A549 (cell line): Measurements from ENCODE around the gene PTPRN2. TPM values are rescaled to one million over a fixed set of nuclear protein-coding genes. Genes with fewer than 3 reads are reported as not detected.

Source experiments
- ATAC-seq, 2 experiments: fragments of 200-7000 bp in 1 of 2; fragments of >200 bp in 1 of 2; cut with Nextera tagmentation in 1 of 2; cut with Tn5 transposase in 1 of 2; 3 replicates each; pipeline versions ENCODE4 v1.8.0 to v1.9.1; 2018 to 2020; ENCODE audit warnings: mild to moderate bottlenecking in 1 of 2, moderate library complexity in 1 of 2
- CTCF ChIA-PET: fragments of 300-600 bp; sonication (Branson Sonifier 250); formaldehyde crosslinking; extraction: SDS; loops from one replicate; lab custom pipeline; 2021; ENCODE audit warnings: antibody characterized with exemption, inconsistent platforms; lab: Yijun Ruan, JAX
- POLR2A ChIA-PET: fragments of 350-600 bp; formaldehyde crosslinking; extraction: SDS; loops from one replicate; lab custom pipeline; 2021; ENCODE audit warnings: antibody characterized with exemption, inconsistent platforms; lab: Yijun Ruan, JAX
- DNase-seq, 2 experiments: peaks; one replicate each; pipeline versions ENCODE4 v3.0.0 to v3.0.0-alpha.2; 2011 to 2016; ENCODE audit warnings: low read depth in 1 of 2, low spot score in 1 of 2
- FAIRE-seq: peaks from 2 replicates; lab custom pipeline; 2011; peaks lifted over from hg19 to GRCh38; lab: Jason Lieb, UNC
- H3K27ac ChIP-seq, 2 experiments: fragments of >200 bp; sonication (Bioruptor Twin); formaldehyde crosslinking; 3 replicates each; pipeline ENCODE4 v1.5.1; 2016 to 2017
- H3K4me1 ChIP-seq: fragments of >200 bp; sonication (Bioruptor Twin); formaldehyde crosslinking; 3 replicates; pipeline ENCODE4 v1.6.1; 2016
- H3K4me2 ChIP-seq: fragments of >200 bp; sonication (Bioruptor Twin); formaldehyde crosslinking; 3 replicates; pipeline ENCODE4 v1.6.1; 2016
- H3K4me3 ChIP-seq: fragments of >200 bp; sonication (Bioruptor Twin); formaldehyde crosslinking; 3 replicates; pipeline ENCODE4 v1.5.1; 2016
- H3K9me3 ChIP-seq: fragments of >200 bp; sonication (Bioruptor Twin); formaldehyde crosslinking; 3 replicates; pipeline ENCODE4 v1.6.1; 2016
- CEBPB ChIP-seq, 2 experiments: fragments of >200 bp in 1 of 2; sonication (Bioruptor Twin) in 1 of 2; formaldehyde crosslinking in 1 of 2; IDR thresholded peaks; 2 replicates each; pipeline ENCODE4 v1.6.1; 2012 to 2016
- CHD4 ChIP-seq: fragments of 200-600 bp; sonication (generic); IDR thresholded peaks from 2 replicates; pipeline ENCODE4 v1.6.1; 2016; ENCODE audit warnings: antibody characterized with exemption, mild to moderate bottlenecking, borderline replicate concordance
- CTCF ChIP-seq: fragments of >200 bp; sonication (Bioruptor Twin); formaldehyde crosslinking; IDR thresholded peaks from 3 replicates; pipeline ENCODE4 v1.5.1; 2016
- EHF ChIP-seq: fragments of 250-450 bp; sonication (Bioruptor Pico); IDR thresholded peaks from 2 replicates; pipeline ENCODE4 v1.5.0; 2020; ENCODE audit warnings: mild to moderate bottlenecking
- ESRRA ChIP-seq: fragments of 150-350 bp; IDR thresholded peaks from 2 replicates; pipeline ENCODE4 v1.6.1; 2014; ENCODE audit warnings: mild to moderate bottlenecking, low read length, borderline replicate concordance
- HDAC2 ChIP-seq: fragments of 200-600 bp; sonication (generic); IDR thresholded peaks from 2 replicates; pipeline ENCODE4 v1.6.1; 2016
- HES2 ChIP-seq: fragments of >200 bp; sonication (Bioruptor Twin); formaldehyde crosslinking; IDR thresholded peaks from 2 replicates; pipeline ENCODE4 v1.6.1; 2016
- HMGXB4 ChIP-seq: fragments of 250-450 bp; sonication (Bioruptor Pico); IDR thresholded peaks from 2 replicates; pipeline ENCODE4 v1.5.0; 2021; ENCODE audit warnings: mild to moderate bottlenecking, moderate library complexity, borderline replicate concordance
- HOXB13 ChIP-seq: fragments of 250-450 bp; sonication (Bioruptor Pico); IDR thresholded peaks from 2 replicates; pipeline ENCODE4 v1.5.0; 2020; ENCODE audit warnings: low read depth, mild to moderate bottlenecking, moderate library complexity
- KDM1A ChIP-seq: fragments of 200-600 bp; sonication (generic); IDR thresholded peaks from 2 replicates; pipeline ENCODE4 v1.6.1; 2016; ENCODE audit warnings: low read depth, mild to moderate bottlenecking
- MAX ChIP-seq: IDR thresholded peaks from 2 replicates; pipeline ENCODE4 v1.6.1; 2012
- MYC ChIP-seq: IDR thresholded peaks from 2 replicates; pipeline ENCODE4 v1.6.1; 2012; ENCODE audit warnings: mild to moderate bottlenecking, inconsistent platforms, low read length, improper control_type of control experiment, borderline replicate concordance
- NR3C1 ChIP-seq: fragments of >200 bp; sonication (Bioruptor Twin); formaldehyde crosslinking; IDR thresholded peaks from 3 replicates; pipeline ENCODE4 v1.6.1; 2017
- POLR2A ChIP-seq: IDR thresholded peaks from 2 replicates; pipeline ENCODE4 v1.6.1; 2012; ENCODE audit warnings: mild to moderate bottlenecking, low read length
- POLR2AphosphoS2 ChIP-seq: conservative IDR thresholded peaks from 2 replicates; pipeline ENCODE4 v1.6.1; 2012; ENCODE audit warnings: low read length, improper control_type of control experiment, inconsistent platforms
- RCOR1 ChIP-seq: fragments of 150-350 bp; IDR thresholded peaks from 2 replicates; pipeline ENCODE4 v1.6.1; 2014; ENCODE audit warnings: antibody characterized with exemption, low read length, low read depth
- RNF2 ChIP-seq: fragments of 200-600 bp; sonication (generic); IDR thresholded peaks from 2 replicates; pipeline ENCODE4 v1.6.1; 2016; ENCODE audit warnings: low read depth, mild to moderate bottlenecking, antibody characterized with exemption, moderate library complexity, borderline replicate concordance
- SREBF2 ChIP-seq: fragments of 450-650 bp; IDR thresholded peaks from 2 replicates; pipeline ENCODE4 v1.6.1; 2014; ENCODE audit warnings: mild to moderate bottlenecking, moderate library complexity
- TFCP2L1 ChIP-seq: fragments of 250-450 bp; sonication (Bioruptor Pico); IDR thresholded peaks from 2 replicates; pipeline ENCODE4 v1.5.0; 2021; ENCODE audit warnings: mild to moderate bottlenecking
- ZNF302 ChIP-seq: fragments of 250-450 bp; sonication (Bioruptor Pico); IDR thresholded peaks from 2 replicates; pipeline ENCODE4 v1.9.0; 2021; ENCODE audit warnings: inconsistent platforms, mild to moderate bottlenecking, moderate library complexity
- WGBS: methylation state at CpG from one replicate; pipeline ENCODE4 v1.1.6; 2017; ENCODE audit errors: missing lambda C conversion rate; 5-methylcytosine and 5-hydroxymethylcytosine counted together
- polyA plus RNA-seq, 4 experiments: library from polyadenylated mRNA; depleted of rRNA in 3 of 4; stranded (reverse); fragments of >200 nt; fragmentation: RNase III in 1 of 4; extraction: RNeasy Plus Mini Kit Qiagen cat#74134 plus additional on column Dnase treatment in 1 of 4; gene quantifications; 2 replicates in 3 of 4; 3 replicates in 1 of 4; pipeline ENCODE4 v1.2.3, GENCODE V29; 2011 to 2017

PTPRN2 gene
- polyA plus RNA-seq, 2 of the 4 experiments (the other 2 are of a cell fraction) = 0.41 to 1.2 TPM

- 61% methylated on average over 12 of the region's 15 CpGs for WGBS
- TF ChIP-seq SREBF2 (no peak), NR3C1 (no peak), HES2 (no peak), CHD4 (no peak), ZNF302 (CRISPR knock-in tag) (no peak), HOXB13 (CRISPR knock-in tag) (no peak), TFCP2L1 (CRISPR knock-in tag) (no peak), CEBPB (IDR thresholded peaks at IDR 0.05) (no peak), POLR2A (no peak), MYC (no peak), MAX (no peak), ESRRA (no peak), POLR2AphosphoS2 (no peak), HDAC2 (no peak), RNF2 (no peak), EHF (CRISPR knock-in tag) (no peak), RCOR1 (no peak)
- Histone ChIP-seq H3K4me3 (no peak overlapping the region), H3K9me3 (peaks cover 7% of the 10 kb centered on the region; the same call in 2 of the 3 replicates), H3K27ac (no peak overlapping the region), H3K4me2 (no peak overlapping the region), H3K4me1 (no peaks in the 10 kb centered on the region)
- no peak for FAIRE-seq
- POLR2A ChIA-PET = no interaction called here
- CTCF ChIA-PET = no interaction called here
- DNase-seq = no peak
- no peak for ATAC-seq
Observed at GRCh38 chr7:158126661-158127060, 461.0 kb downstream of the PTPRN2 start.

GRCh38 chr7:158125721-158126120, 461.9 kb downstream of the PTPRN2 start:
- CTCF ChIA-PET = no interaction called here

More at GRCh38 chr7:158125721-158126120, 461.9 kb downstream of the PTPRN2 start:
- TF ChIP-seq CTCF (no peak), HES2 (no peak), HMGXB4 (no peak), MAX (no peak), KDM1A (no peak)
- Histone ChIP-seq H3K4me2 (no peak overlapping the region), H3K4me1 (no peaks in the 10 kb centered on the region), H3K9me3 (peaks cover 7% of the 10 kb centered on the region; the same call in 2 of the 3 replicates), H3K27ac (no peak overlapping the region), H3K4me3 (no peak overlapping the region)
- DNase-seq (no peak), ATAC-seq (no peak), FAIRE-seq (no peak)
- WGBS = 42% methylated on average over 14 of the region's 22 CpGs
- POLR2A ChIA-PET = no interaction called here
